K562 (cell line): ENCODE measurements around the gene UBASH3B. TPM values are rescaled to one million over a fixed set of nuclear protein-coding genes. Genes with fewer than 3 reads are reported as not detected.

Experiments used
- ATAC-seq: fragments of 200-7000 bp; cut with Tn5 transposase; 3 replicates; pipeline ENCODE4 v1.9.1; 2020; ENCODE audit warnings: moderate library complexity
- BruUV-seq: library from RNA; stranded (reverse); fragments of 400-500 nt; replicated peaks from 2 replicates; lab custom pipeline; 2021; lab: Mats Ljungman, UMichigan
- CTCF ChIA-PET: fragments of 300-600 bp; formaldehyde crosslinking; extraction: SDS; loops from one replicate; lab custom pipeline; 2021; ENCODE audit warnings: low intra/inter-chr PET ratio; lab: Yijun Ruan, JAX
- POLR2A ChIA-PET: fragments of 300-600, 350-650 bp; sonication (Branson Sonifier 250); formaldehyde crosslinking; extraction: SDS; loops from one replicate; lab custom pipeline; 2021; ENCODE audit warnings: antibody characterized with exemption, inconsistent platforms; lab: Yijun Ruan, JAX
- DNase-seq, 4 experiments: peaks; one replicate each; pipeline versions ENCODE4 v3.0.0 to v3.0.0-alpha.2; 2011 to 2018; ENCODE audit warnings: low spot score in 3 of 4, mixed read lengths in 3 of 4; ENCODE audit errors: extremely low read depth in 1 of 4
- FAIRE-seq: peaks from 2 replicates; lab custom pipeline; 2011; peaks lifted over from hg19 to GRCh38; lab: Jason Lieb, UNC
- H2AFZ ChIP-seq: 2 replicates; pipeline ENCODE4 v1.6.0; 2011; ENCODE audit warnings: low read depth, low read length, control low read depth, inconsistent platforms
- H3K27ac ChIP-seq: fragments of 200-600 bp; 3 replicates; pipeline ENCODE4 v1.8.0; 2011; ENCODE audit warnings: low read depth, mild to moderate bottlenecking, control low read depth, inconsistent platforms, low read length, moderate library complexity, mixed read lengths; ENCODE audit errors: extremely low read depth
- H3K27me3 ChIP-seq, 2 experiments: fragments of 300-600 bp in 1 of 2; 2 replicates in 1 of 2; 3 replicates in 1 of 2; pipeline versions ENCODE4 v1.6.0 to v1.8.0; 2011; ENCODE audit warnings: inconsistent platforms in 2 of 2, low read length in 2 of 2, mild to moderate bottlenecking in 1 of 2, mixed read lengths in 1 of 2, moderate library complexity in 1 of 2; ENCODE audit not compliant: control insufficient read depth in 2 of 2, insufficient read depth in 2 of 2
- H3K36me3 ChIP-seq: fragments of 300-600 bp; 3 replicates; pipeline ENCODE4 v1.8.0; 2011; ENCODE audit warnings: mild to moderate bottlenecking, low read length, inconsistent platforms; ENCODE audit not compliant: control insufficient read depth, insufficient read depth
- H3K4me1 ChIP-seq, 2 experiments: fragments of 200-600 bp in 1 of 2; replicated peaks in 1 of 2; 2 replicates in 1 of 2; 3 replicates in 1 of 2; pipeline versions ENCODE4 v1.5.1 to v1.8.0; 2011; ENCODE audit warnings: inconsistent platforms in 2 of 2, low read length in 2 of 2, mild to moderate bottlenecking in 1 of 2, mixed read lengths in 1 of 2, moderate library complexity in 1 of 2; ENCODE audit not compliant: control insufficient read depth in 2 of 2, insufficient read depth in 2 of 2
- H3K4me2 ChIP-seq: 2 replicates; pipeline ENCODE4 v1.6.1; 2011; ENCODE audit warnings: low read length, control low read depth, inconsistent platforms, mixed read lengths; ENCODE audit not compliant: insufficient read depth
- H3K4me3 ChIP-seq: fragments of 200-600 bp; sonication (generic), shearing (Covaris generic); 2 replicates; pipeline ENCODE4 v1.5.1; 2016; ENCODE audit warnings: control low read depth, inconsistent platforms
- H3K79me2 ChIP-seq: fragments of 200-600 bp; 3 replicates; pipeline ENCODE4 v1.8.0; 2011; ENCODE audit warnings: low read length, inconsistent platforms; ENCODE audit not compliant: control insufficient read depth, insufficient read depth
- H3K9ac ChIP-seq, 2 experiments: 2 replicates each; pipeline versions ENCODE4 v1.6.0 to v1.6.1; 2011; ENCODE audit warnings: low read depth in 2 of 2, low read length in 2 of 2, control low read depth in 1 of 2, inconsistent platforms in 1 of 2, mild to moderate bottlenecking in 1 of 2, mixed read lengths in 1 of 2; ENCODE audit not compliant: insufficient read depth in 1 of 2
- H3K9me1 ChIP-seq: one replicate; pipeline ENCODE4 v1.6.0; 2011; ENCODE audit warnings: inconsistent platforms, mild to moderate bottlenecking, low read length, moderate library complexity; ENCODE audit not compliant: control insufficient read depth, insufficient read depth
- H3K9me3 ChIP-seq: replicated peaks from 2 replicates; pipeline ENCODE4 v1.5.1; 2011; ENCODE audit warnings: low read depth, low read length, inconsistent platforms; ENCODE audit not compliant: control insufficient read depth, insufficient read depth
- H4K20me1 ChIP-seq: replicated peaks from 2 replicates; pipeline ENCODE4 v1.6.1; 2011; ENCODE audit warnings: low read length, inconsistent platforms, mixed read lengths; ENCODE audit not compliant: control insufficient read depth, insufficient read depth
- CTBP1 ChIP-seq: fragments of 450-650 bp; IDR thresholded peaks from 2 replicates; pipeline ENCODE4 v1.6.1; 2016; ENCODE audit warnings: borderline replicate concordance
- EGR1 ChIP-seq: fragments of 450-650 bp; conservative IDR thresholded peaks from 2 replicates; pipeline ENCODE4 v1.6.1; 2017; ENCODE audit warnings: mild to moderate bottlenecking
- HNRNPLL ChIP-seq: fragments of 200-400 bp; formaldehyde crosslinking; IDR thresholded peaks from 2 replicates; pipeline ENCODE4 v1.6.1; 2017; ENCODE audit warnings: low read length, low read depth, mild to moderate bottlenecking; ENCODE audit not compliant: poor library complexity, severe bottlenecking
- KDM2B ChIP-seq: fragments of 250-450 bp; sonication (Bioruptor Pico); IDR thresholded peaks from 2 replicates; pipeline ENCODE4 v1.8.0; 2021; ENCODE audit warnings: mild to moderate bottlenecking, moderate library complexity
- KLF16 ChIP-seq: IDR thresholded peaks from 2 replicates; pipeline ENCODE4 v1.6.1; 2016; ENCODE audit warnings: antibody characterized with exemption
- MCM2 ChIP-seq: fragments of 450-650 bp; IDR thresholded peaks from 2 replicates; pipeline ENCODE4 v1.6.1; 2017; ENCODE audit warnings: low read depth, mild to moderate bottlenecking
- NFATC3 ChIP-seq: fragments of 450-650 bp; IDR thresholded peaks from 2 replicates; pipeline ENCODE4 v1.6.1; 2017; ENCODE audit warnings: mild to moderate bottlenecking
- PHF20 ChIP-seq: fragments of 450-650 bp; IDR thresholded peaks from 2 replicates; pipeline ENCODE4 v1.6.1; 2018; ENCODE audit not compliant: partially characterized antibody
- SP1 ChIP-seq: sonication (generic); formaldehyde crosslinking; IDR thresholded peaks from 2 replicates; pipeline ENCODE4 v1.8.1; 2022; ENCODE audit warnings: mild to moderate bottlenecking, missing genetic modification reagents
- ZKSCAN8 ChIP-seq: fragments of 200-800 bp; sonication (Bioruptor generic); IDR thresholded peaks from 2 replicates; pipeline ENCODE4 v1.6.1; 2016; ENCODE audit warnings: missing genetic modification characterization, missing compliant biosample characterization
- WGBS: fragments of 100-300 bp; shearing (Covaris generic); methylation state at CpG from one replicate; pipeline ENCODE4 v1.1.6; 2016; ENCODE audit warnings: low coverage, mixed read lengths; ENCODE audit not compliant: insufficient coverage; ENCODE audit errors: missing lambda C conversion rate; 5-methylcytosine and 5-hydroxymethylcytosine counted together
- in situ Hi-C: fragments of 300-500 bp; cut with MboI; formaldehyde crosslinking; loops from 4 replicates; pipeline ENCODE4 v1.15.0; 2018; ENCODE audit warnings: inconsistent platforms, mixed read lengths
- intact Hi-C: fragments of 100-400 bp; cut with micrococcal nuclease; formaldehyde crosslinking; loops from 2 replicates; pipeline ENCODE4 v1.14.2; 2022
- polyA plus RNA-seq, 8 experiments: library from polyadenylated mRNA; depleted of rRNA in 4 of 8; stranded (reverse) in 5 of 8; unstranded in 3 of 8; fragments of >200 nt; fragmentation: Nextera tagmentation in 2 of 8; fragmentation: Illumina TruSeq in 1 of 8; extraction: Ambion mirVana in 2 of 8; extraction: Trizol in 1 of 8; gene quantifications; 2 replicates each; pipeline versions ENCODE4 v1.2.1 to v1.2.3, GENCODE V29; 2011 to 2014; ENCODE audit warnings: inconsistent platforms in 1 of 8, missing spikeins in 1 of 8
- total RNA-seq, 7 experiments: library from RNA; depleted of rRNA in 6 of 7; stranded (reverse); fragments of >200 nt in 6 of 7; fragmentation: Illumina TruSeq in 2 of 7; extraction: Trizol in 2 of 7; gene quantifications; 2 replicates each; pipeline versions ENCODE4 v1.2.1 to v1.2.3, GENCODE V29; 2011 to 2021; ENCODE audit warnings: low replicate concordance in 1 of 7
- TF ChIP-seq, protein P1 (sequence below): sonication (generic); formaldehyde crosslinking; IDR thresholded peaks from 2 replicates; pipeline ENCODE4 v1.9.0; 2022; ENCODE audit warnings: mild to moderate bottlenecking, missing genetic modification reagents
- TF ChIP-seq, protein P2 (sequence below), 2 experiments: IDR thresholded peaks; 2 replicates each; pipeline ENCODE4 v1.6.1; 2011; ENCODE audit warnings: borderline replicate concordance in 1 of 2, control low read depth in 1 of 2, low read depth in 1 of 2, low read length in 1 of 2, mild to moderate bottlenecking in 1 of 2, mixed read lengths in 1 of 2, moderate library complexity in 1 of 2; ENCODE audit not compliant: insufficient read depth in 1 of 2, insufficient read length in 1 of 2, poor library complexity in 1 of 2, severe bottlenecking in 1 of 2; ENCODE audit errors: extremely low read depth in 1 of 2
- TF ChIP-seq, protein P3 (sequence below), 2 experiments: IDR thresholded peaks; 2 replicates each; pipeline ENCODE4 v1.6.1; 2012; ENCODE audit warnings: improper control_type of control experiment in 2 of 2, low read depth in 2 of 2, low read length in 2 of 2, borderline replicate concordance in 1 of 2

UBASH3B gene
- total and polyA plus RNA-seq, 9 of the 15 experiments (the other 6 are each of a cell fraction or from before 2014, with no cell fraction given), result 0.01 to 0.31 (median 0.08) TPM; not detected in 2

DNA sequence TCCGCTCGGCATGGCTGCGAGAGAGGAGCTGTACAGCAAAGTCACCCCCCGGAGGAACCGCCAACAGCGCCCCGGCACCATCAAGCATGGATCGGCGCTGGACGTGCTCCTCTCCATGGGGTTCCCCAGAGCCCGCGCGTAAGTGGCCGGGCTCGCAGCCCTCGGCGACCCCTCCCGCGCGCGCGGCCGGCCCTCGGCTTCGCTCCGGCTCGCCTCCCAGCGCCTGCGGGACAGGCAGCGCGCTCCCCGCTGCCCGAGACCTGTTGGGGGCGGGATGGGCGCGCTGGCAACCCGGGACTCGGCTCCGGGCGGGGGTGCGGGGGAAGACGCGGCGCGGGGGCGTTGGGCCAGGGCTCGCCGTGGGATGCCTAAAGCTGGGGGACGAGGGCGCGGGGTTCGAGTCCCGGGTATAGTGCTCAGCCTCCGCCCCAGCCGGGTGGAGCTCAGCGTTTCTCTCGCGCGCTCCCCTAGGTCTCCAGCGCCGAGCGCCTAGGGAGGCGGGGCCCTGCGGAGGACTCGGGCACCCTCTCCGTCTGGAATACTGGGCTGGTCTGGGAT lies 630 bp downstream of the UBASH3B start:
- Histone ChIP-seq H3K27ac (no peak overlapping the region), H2AFZ (peak overlapping the region; percentile 81), H3K4me3 (peak overlapping the region; percentile 43), H3K36me3 (no peaks in the 10 kb centered on the region), H3K27me3 (peaks cover 6 to 36% of the 10 kb centered on the region in 2 experiments; a peak in 3 of 5 replicates), H4K20me1 (0 out of 2 replicates have a peak, but pooled peaks cover 6% of the 10 kb centered on the region), H3K9me1 (no peaks in the 10 kb centered on the region), H3K79me2 (no peaks in the 10 kb centered on the region), H3K4me1 (peaks cover 0 to 17% of the 10 kb centered on the region in 2 experiments; a peak in 2 of 5 replicates), H3K9me3 (no peaks in the 10 kb centered on the region), H3K4me2 (peak overlapping the region; percentile 65), H3K9ac (peak overlapping the region in 1 of 2 experiments; percentile 70; a peak in 2 of 4 replicates)
- DNase-seq, result peak; percentile 19 to 55 (median 40)
- WGBS, result 4% methylated on average over 18 of the region's 66 CpGs
- intact Hi-C loops (no loop called here), in situ Hi-C loops (no loop called here)
- POLR2A ChIA-PET, result interaction anchor here (0.5 kb wide), 1 partner anchor 1100 kb away, joined by 3 read pairs; no protein-coding TSS in a partner anchor
- ATAC-seq, result peak; percentile 80
- CTCF ChIA-PET, result no interaction called here
- no peak for FAIRE-seq
- BruUV-seq, result no TSS peak
- TF ChIP-seq KLF16 (no peak), MCM2 (no peak), CTBP1 (0 out of 2 replicates have a peak, but pooled peaks have one; percentile 22), SP1 (CRISPR knock-in tag) (no peak), PHF20 (peak; percentile 61), KDM2B (peak; percentile 68; the same call in 1 of the 2 replicates), EGR1 (0 out of 2 replicates have a peak, but pooled peaks have one; percentile 10), HNRNPLL (peak; percentile 22), NFATC3 (peak; percentile 76; the same call in 1 of the 2 replicates), ZKSCAN8 (CRISPR knock-in tag) (no peak)
- TF ChIP-seq, protein P1, sequence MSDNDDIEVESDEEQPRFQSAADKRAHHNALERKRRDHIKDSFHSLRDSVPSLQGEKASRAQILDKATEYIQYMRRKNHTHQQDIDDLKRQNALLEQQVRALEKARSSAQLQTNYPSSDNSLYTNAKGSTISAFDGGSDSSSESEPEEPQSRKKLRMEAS, result no peak
- TF ChIP-seq, protein P2, sequence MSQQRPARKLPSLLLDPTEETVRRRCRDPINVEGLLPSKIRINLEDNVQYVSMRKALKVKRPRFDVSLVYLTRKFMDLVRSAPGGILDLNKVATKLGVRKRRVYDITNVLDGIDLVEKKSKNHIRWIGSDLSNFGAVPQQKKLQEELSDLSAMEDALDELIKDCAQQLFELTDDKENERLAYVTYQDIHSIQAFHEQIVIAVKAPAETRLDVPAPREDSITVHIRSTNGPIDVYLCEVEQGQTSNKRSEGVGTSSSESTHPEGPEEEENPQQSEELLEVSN (IDR thresholded peaks at IDR 0.05; ENCODE audit: borderline replicate concordance in 1 of 2, extremely low read depth in 1 of 2, insufficient read depth in 1 of 2, insufficient read length in 1 of 2, low read depth in 1 of 2, low read length in 1 of 2, poor library complexity in 1 of 2, severe bottlenecking in 1 of 2), result peak in 1 of 2 experiments; percentile 43
- TF ChIP-seq, protein P3, sequence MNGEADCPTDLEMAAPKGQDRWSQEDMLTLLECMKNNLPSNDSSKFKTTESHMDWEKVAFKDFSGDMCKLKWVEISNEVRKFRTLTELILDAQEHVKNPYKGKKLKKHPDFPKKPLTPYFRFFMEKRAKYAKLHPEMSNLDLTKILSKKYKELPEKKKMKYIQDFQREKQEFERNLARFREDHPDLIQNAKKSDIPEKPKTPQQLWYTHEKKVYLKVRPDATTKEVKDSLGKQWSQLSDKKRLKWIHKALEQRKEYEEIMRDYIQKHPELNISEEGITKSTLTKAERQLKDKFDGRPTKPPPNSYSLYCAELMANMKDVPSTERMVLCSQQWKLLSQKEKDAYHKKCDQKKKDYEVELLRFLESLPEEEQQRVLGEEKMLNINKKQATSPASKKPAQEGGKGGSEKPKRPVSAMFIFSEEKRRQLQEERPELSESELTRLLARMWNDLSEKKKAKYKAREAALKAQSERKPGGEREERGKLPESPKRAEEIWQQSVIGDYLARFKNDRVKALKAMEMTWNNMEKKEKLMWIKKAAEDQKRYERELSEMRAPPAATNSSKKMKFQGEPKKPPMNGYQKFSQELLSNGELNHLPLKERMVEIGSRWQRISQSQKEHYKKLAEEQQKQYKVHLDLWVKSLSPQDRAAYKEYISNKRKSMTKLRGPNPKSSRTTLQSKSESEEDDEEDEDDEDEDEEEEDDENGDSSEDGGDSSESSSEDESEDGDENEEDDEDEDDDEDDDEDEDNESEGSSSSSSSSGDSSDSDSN (IDR thresholded peaks at IDR 0.05; ENCODE audit: borderline replicate concordance in 1 of 2, low read depth in 2 of 2, low read length in 2 of 2), result 0 out of 4 replicates have a peak, but pooled peaks of 1 of the 2 experiments have one; percentile 17
